RWPE1 (cell line): ENCODE data around the gene IRX4.

Source experiments
- CTCF ChIA-PET: fragments of 350-600 bp; sonication (Branson Sonifier 250); formaldehyde crosslinking; extraction: SDS; loops from one replicate; lab custom pipeline; 2021; lab: Yijun Ruan, JAX
- POLR2A ChIA-PET: fragments of 400-600 bp; formaldehyde crosslinking; extraction: SDS; loops from one replicate; lab custom pipeline; 2020; ENCODE audit warnings: antibody characterized with exemption; ENCODE audit not compliant: low non-redundant PET; lab: Yijun Ruan, JAX
- DNase-seq: peaks from one replicate; pipeline ENCODE4 v3.0.0; 2012; ENCODE audit warnings: low spot score
- H3K27ac ChIP-seq: fragments of 450-650 bp; 2 replicates; pipeline ENCODE4 v1.5.1; 2017
- TF ChIP-seq, protein P1 (sequence below): fragments of 450-650 bp; conservative IDR thresholded peaks from 2 replicates; pipeline ENCODE4 v1.5.1; 2017; ENCODE audit warnings: low read depth, mild to moderate bottlenecking

Gene IRX4

DNA sequence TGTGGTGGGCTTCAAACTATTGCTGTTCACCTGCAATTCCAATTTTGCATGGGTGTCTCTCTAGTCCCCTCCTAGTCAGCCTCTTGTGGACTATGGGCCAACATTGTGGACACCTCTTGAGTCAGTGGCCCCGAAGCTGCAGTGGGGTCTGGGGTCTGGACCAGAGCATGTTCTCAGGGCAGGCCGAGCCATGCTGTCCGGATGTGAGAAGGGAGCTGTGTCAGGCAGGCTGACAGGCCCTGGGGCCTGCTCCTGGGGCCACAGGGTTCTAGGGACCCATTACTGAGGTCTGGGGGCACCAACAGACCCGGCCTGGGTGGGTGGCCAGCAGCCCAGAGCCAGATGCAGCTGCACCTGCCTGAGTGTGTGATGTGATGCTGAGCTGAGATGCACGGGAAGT is 16.5 kb upstream of the IRX4 start:
- DNase-seq, result no peak
- ChIA-PET POLR2A (no interaction called here), CTCF (interaction anchor here (0.7 kb wide), 2 partner anchors 20 to 1229 kb away, joined by 3 read pairs; no protein-coding TSS in a partner anchor)
- TF ChIP-seq, protein P1, sequence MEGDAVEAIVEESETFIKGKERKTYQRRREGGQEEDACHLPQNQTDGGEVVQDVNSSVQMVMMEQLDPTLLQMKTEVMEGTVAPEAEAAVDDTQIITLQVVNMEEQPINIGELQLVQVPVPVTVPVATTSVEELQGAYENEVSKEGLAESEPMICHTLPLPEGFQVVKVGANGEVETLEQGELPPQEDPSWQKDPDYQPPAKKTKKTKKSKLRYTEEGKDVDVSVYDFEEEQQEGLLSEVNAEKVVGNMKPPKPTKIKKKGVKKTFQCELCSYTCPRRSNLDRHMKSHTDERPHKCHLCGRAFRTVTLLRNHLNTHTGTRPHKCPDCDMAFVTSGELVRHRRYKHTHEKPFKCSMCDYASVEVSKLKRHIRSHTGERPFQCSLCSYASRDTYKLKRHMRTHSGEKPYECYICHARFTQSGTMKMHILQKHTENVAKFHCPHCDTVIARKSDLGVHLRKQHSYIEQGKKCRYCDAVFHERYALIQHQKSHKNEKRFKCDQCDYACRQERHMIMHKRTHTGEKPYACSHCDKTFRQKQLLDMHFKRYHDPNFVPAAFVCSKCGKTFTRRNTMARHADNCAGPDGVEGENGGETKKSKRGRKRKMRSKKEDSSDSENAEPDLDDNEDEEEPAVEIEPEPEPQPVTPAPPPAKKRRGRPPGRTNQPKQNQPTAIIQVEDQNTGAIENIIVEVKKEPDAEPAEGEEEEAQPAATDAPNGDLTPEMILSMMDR, result no peak
- no peak overlapping the region for H3K27ac ChIP-seq

GRCh38 chr5:1897816-1898450 is 15.2 kb upstream of the IRX4 start:
- ChIA-PET CTCF (no interaction called here), POLR2A (no interaction called here)
- DNase-seq, result no peak
- TF ChIP-seq, protein P1, result no peak
- H3K27ac ChIP-seq, result no peak overlapping the region

DNA sequence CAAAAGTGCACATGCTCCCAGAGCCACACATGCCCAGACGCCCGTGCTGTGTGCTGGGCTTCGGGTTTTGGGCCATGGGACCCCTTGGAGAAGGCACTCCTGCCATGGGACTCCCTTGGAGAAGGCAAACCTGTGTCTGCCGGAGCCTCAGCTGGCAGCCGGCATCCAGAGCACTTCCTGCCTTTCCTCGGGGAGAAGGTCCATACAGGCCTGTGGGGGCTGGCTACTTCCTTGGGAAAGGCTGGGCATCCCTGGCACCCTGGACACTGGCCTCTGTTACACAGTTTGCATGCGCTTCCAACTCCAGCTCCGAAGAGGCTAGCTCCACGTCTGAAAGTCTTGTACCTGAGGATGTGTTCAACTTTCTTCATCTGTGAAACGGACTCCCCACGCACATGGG is 14.7 kb upstream of the IRX4 start:
- no peak for DNase-seq
- ChIA-PET CTCF (no interaction called here), POLR2A (no interaction called here)
- TF ChIP-seq, protein P1, result no peak
- no peak overlapping the region for H3K27ac ChIP-seq

DNA sequence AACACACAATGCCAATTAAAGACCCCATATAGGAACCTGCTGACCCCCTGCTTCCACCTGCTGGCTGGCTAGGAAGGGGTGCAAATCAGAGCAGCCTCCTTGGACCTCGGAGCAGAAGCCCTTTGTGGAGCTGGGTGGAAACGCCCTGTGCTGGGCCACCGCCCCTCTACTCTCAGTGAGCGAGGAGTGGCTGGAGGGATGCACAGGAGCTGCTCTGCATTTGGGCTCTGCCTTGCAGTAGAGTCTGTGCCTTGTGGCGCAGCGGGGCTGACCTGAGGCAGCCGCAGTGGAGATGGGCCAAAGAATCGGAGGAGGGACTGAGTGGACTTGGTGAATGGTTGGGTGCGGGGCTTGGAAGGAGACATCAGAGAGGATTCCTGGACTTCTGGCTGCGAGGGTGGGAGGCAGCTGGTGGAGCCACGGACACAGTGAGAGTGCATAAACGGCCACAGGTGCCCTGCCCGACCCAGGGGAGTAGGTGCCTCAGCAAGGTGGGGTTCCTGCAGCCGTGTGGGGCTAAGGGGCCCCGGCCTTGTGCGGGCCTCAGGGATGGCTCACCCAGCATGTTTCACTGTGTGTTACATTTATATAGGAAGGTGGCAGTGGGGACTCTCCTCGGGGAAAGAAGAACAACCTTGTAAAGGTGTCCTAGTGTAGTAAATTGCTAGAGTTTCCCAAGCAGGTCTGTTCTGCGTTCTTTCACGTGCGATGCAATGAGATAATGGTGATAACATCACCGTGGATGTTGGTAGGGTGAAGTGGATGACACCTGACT is 14.1 kb upstream of the IRX4 start:
- H3K27ac ChIP-seq, result no peak overlapping the region
- no peak for DNase-seq
- POLR2A ChIA-PET, result no interaction called here
- TF ChIP-seq, protein P1, result no peak
- CTCF ChIA-PET, result interaction anchor here (0.5 kb wide), 1 partner anchor 10 kb away, joined by 3 read pairs; no protein-coding TSS in a partner anchor

DNA sequence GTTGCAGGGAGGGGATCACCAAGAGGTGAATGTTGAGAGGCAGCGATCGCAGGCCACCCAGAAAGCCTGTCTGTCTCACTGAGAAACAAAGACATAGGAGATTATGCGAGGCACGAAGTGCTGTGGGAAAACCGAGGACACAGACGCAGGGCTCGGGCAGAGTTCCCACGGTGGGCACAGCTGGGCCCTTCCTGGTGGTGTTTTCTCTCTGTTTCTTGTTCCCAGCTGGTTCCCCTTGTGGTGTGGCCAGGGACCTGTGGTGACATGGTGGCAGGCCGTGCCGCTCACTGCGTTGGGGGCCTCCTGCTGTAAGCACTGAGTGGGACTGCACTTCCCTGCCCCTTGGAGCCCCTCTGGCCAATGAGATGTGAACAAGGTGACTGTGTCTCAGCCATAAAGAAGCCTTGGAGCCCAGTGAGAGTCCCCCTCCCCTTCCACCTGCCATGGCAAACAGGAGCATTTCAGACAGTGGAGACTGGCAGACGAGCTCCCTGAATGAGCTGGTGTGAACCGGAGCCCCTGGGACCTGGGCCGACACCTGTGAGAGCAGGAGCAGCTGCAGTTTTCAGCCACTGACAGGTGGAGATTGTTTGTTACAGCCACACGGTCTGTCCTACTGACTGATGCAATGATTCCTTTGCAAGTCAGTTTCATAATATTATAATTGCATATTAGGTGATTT is 13.2 kb upstream of the IRX4 start:
- ChIA-PET POLR2A (no interaction called here), CTCF (no interaction called here)
- H3K27ac ChIP-seq, result no peak overlapping the region
- TF ChIP-seq, protein P1, result no peak
- DNase-seq, result no peak

GRCh38 chr5:1894243-1894642 is 11.5 kb upstream of the IRX4 start:
- DNase-seq, result no peak
- ChIA-PET POLR2A (no interaction called here), CTCF (no interaction called here)
- TF ChIP-seq, protein P1, result no peak
- no peak overlapping the region for H3K27ac ChIP-seq
